ENCODE measurements around the gene TBC1D5.

GRCh38 chr3:17238023-17238422, 504.4 kb downstream of the TBC1D5 start:
- TF ChIP-seq CTCF (IDR thresholded peaks at IDR 0.05), result no peak
- TF ChIP-seq POLR2A (IDR thresholded peaks at IDR 0.05), result no peak
